ENCODE measurements around the gene C2orf69. TPM values are rescaled to one million over a fixed set of nuclear protein-coding genes. Genes with fewer than 3 reads are reported as not detected.

The C2orf69 gene
- total RNA-seq, 1 experiment from 2014 or later: 15.0 TPM

- H3K9me3 ChIP-seq (ENCODE audit: low read length): no peaks in the 10 kb centered on the region
- ChIA-PET POLR2A (ENCODE audit: unreplicated experiment) (interaction anchor here (0.7 kb wide), 1 partner anchor 18 kb away, joined by 3 read pairs; no protein-coding TSS in a partner anchor), CTCF (no interaction called here)
- no peaks in the 10 kb centered on the region for H3F3A ChIP-seq (ENCODE audit: low read length, unreplicated experiment)
- TF ChIP-seq EZH2 (IDR thresholded peaks at IDR 0.05; ENCODE audit: low read length, unreplicated experiment) (no peak), EZH2phosphoT487 (IDR thresholded peaks at IDR 0.05; ENCODE audit: borderline replicate concordance, low read length) (no peak), CTCF (conservative IDR thresholded peaks at IDR 0.05; ENCODE audit: low read depth, low read length) (no peak)
- H3K9ac ChIP-seq (ENCODE audit: low read length): no peak overlapping the region
- no peak overlapping the region for H3K27ac ChIP-seq (ENCODE audit: low read length)
- no peak overlapping the region for H2AFZ ChIP-seq (ENCODE audit: low read length)
- no peaks in the 10 kb centered on the region for H4K20me1 ChIP-seq (ENCODE audit: low read length)
- no TSS peak for BruUV-seq (replicated peaks)
- peaks cover 58% of the 10 kb centered on the region for H3K36me3 ChIP-seq (ENCODE audit: low read depth, low read length)
- H3K4me3 ChIP-seq (ENCODE audit: low read length): no peak overlapping the region
- no peaks in the 10 kb centered on the region for H3K9me2 ChIP-seq (replicated peaks; ENCODE audit: low read length)
- H3K4me2 ChIP-seq (ENCODE audit: low read length): no peak overlapping the region
- peaks cover 28% of the 10 kb centered on the region for H3K79me2 ChIP-seq (ENCODE audit: low read length)
- intact Hi-C loops (cut with micrococcal nuclease): no loop called here
- H3K27me3 ChIP-seq (ENCODE audit: low read length): no peaks in the 10 kb centered on the region
- ATAC-seq (no peak), DNase-seq (no peak)
- H3K4me1 ChIP-seq (ENCODE audit: insufficient read depth, low read length): no peaks in the 10 kb centered on the region
Measured at GRCh38 chr2:199946836-199947235, 35.7 kb downstream of the C2orf69 start.

- H3K9me3 ChIP-seq (ENCODE audit: low read length): no peaks in the 10 kb centered on the region
- no peak overlapping the region for H3K27ac ChIP-seq (ENCODE audit: low read length)
- no peak overlapping the region for H3K4me2 ChIP-seq (ENCODE audit: low read length)
- H3K27me3 ChIP-seq (ENCODE audit: low read length): no peaks in the 10 kb centered on the region
- DNase-seq: no peak
- POLR2A ChIA-PET (ENCODE audit: unreplicated experiment): no interaction called here
- H4K20me1 ChIP-seq (ENCODE audit: low read length): no peaks in the 10 kb centered on the region
- intact Hi-C loops (cut with micrococcal nuclease): no loop called here
- CTCF ChIA-PET: no interaction called here
- H3F3A ChIP-seq (ENCODE audit: low read length, unreplicated experiment): no peaks in the 10 kb centered on the region
- no peak for ATAC-seq
- H3K9ac ChIP-seq (ENCODE audit: low read length): no peak overlapping the region
- no peak overlapping the region for H2AFZ ChIP-seq (ENCODE audit: low read length)
- H3K4me1 ChIP-seq (ENCODE audit: insufficient read depth, low read length): peaks cover 11% of the 10 kb centered on the region
- BruUV-seq (replicated peaks): no TSS peak
- H3K4me3 ChIP-seq (ENCODE audit: low read length): no peak overlapping the region
- H3K79me2 ChIP-seq (ENCODE audit: low read length): peaks cover 56% of the 10 kb centered on the region
- H3K36me3 ChIP-seq (ENCODE audit: low read depth, low read length): peaks cover 40% of the 10 kb centered on the region
- TF ChIP-seq EZH2 (IDR thresholded peaks at IDR 0.05; ENCODE audit: low read length, unreplicated experiment) (no peak), CTCF (conservative IDR thresholded peaks at IDR 0.05; ENCODE audit: low read depth, low read length) (no peak), EZH2phosphoT487 (IDR thresholded peaks at IDR 0.05; ENCODE audit: borderline replicate concordance, low read length) (no peak)
- no peaks in the 10 kb centered on the region for H3K9me2 ChIP-seq (replicated peaks; ENCODE audit: low read length)
Measured at GRCh38 chr2:199950396-199950795, 39.3 kb downstream of the C2orf69 start.

GRCh38 chr2:199951023-199951422, 39.9 kb downstream of the C2orf69 start:
- BruUV-seq (replicated peaks): no TSS peak
- intact Hi-C loops (cut with micrococcal nuclease): no loop called here
- Histone ChIP-seq H3K9me3 (ENCODE audit: low read length) (no peaks in the 10 kb centered on the region), H3K79me2 (ENCODE audit: low read length) (peaks cover 61% of the 10 kb centered on the region), H3F3A (ENCODE audit: low read length, unreplicated experiment) (no peaks in the 10 kb centered on the region), H4K20me1 (ENCODE audit: low read length) (no peaks in the 10 kb centered on the region), H3K9ac (ENCODE audit: low read length) (no peak overlapping the region), H3K4me3 (ENCODE audit: low read length) (no peak overlapping the region), H3K36me3 (ENCODE audit: low read depth, low read length) (peaks cover 34% of the 10 kb centered on the region), H3K27me3 (ENCODE audit: low read length) (no peaks in the 10 kb centered on the region), H2AFZ (ENCODE audit: low read length) (no peak overlapping the region), H3K4me1 (ENCODE audit: insufficient read depth, low read length) (peaks cover 11% of the 10 kb centered on the region), H3K27ac (ENCODE audit: low read length) (no peak overlapping the region), H3K9me2 (replicated peaks; ENCODE audit: low read length) (no peaks in the 10 kb centered on the region), H3K4me2 (ENCODE audit: low read length) (no peak overlapping the region)
- ChIA-PET POLR2A (ENCODE audit: unreplicated experiment) (no interaction called here), CTCF (no interaction called here)
- TF ChIP-seq CTCF (conservative IDR thresholded peaks at IDR 0.05; ENCODE audit: low read depth, low read length) (no peak), EZH2 (IDR thresholded peaks at IDR 0.05; ENCODE audit: low read length, unreplicated experiment) (no peak), EZH2phosphoT487 (IDR thresholded peaks at IDR 0.05; ENCODE audit: borderline replicate concordance, low read length) (no peak)
- no peak for DNase-seq
- no peak for ATAC-seq
